SU-DHL-6 (cell line): ENCODE data around the gene TCF12.

Experiments used
- EZH2phosphoT487 ChIP-seq: fragments of 200-600 bp; sonication (generic), shearing (Covaris generic); conservative IDR thresholded peaks from 2 replicates; pipeline ENCODE4 v1.6.1; 2018; ENCODE audit warnings: mild to moderate bottlenecking, antibody characterized with exemption, low read length, moderate library complexity, mixed read lengths
- TF ChIP-seq, protein P1 (sequence below): fragments of 200-600 bp; sonication (generic); IDR thresholded peaks from one replicate; pipeline ENCODE4 v1.5.1; 2017; ENCODE audit warnings: antibody characterized with exemption, mild to moderate bottlenecking, low read length, moderate library complexity; ENCODE audit not compliant: insufficient read depth, poor library complexity, severe bottlenecking

DNA sequence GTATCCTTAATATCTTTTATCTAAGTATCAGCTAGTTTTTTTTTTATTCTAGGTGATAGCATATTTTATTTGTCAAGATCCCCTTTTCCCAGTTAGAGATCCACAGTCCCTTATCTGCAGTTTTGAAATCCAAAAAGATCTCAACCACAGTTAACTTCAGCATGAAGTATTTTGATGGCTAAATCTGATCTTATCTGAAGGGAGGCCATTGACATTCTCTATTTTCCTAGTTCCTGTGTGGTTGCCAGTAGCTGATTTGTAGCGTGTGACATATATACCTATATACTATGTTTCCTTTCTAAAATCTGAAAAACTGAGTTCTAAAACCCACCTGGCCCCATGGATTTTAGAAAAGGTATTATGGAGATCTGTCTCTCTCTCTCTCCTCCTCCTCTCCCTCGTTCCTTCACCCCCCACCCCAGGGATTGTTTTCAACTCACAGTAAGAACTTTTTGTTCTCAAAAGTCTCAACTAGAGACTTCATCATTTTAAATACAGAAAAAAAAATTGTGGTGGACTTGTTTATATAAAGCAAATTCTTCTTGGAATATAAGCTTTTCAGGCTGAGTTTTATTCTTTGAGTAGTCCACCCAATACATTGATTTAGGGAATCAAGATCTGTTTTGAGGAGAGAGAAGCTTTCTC, 12.3 kb downstream of the TCF12 start:
- no peak for TF ChIP-seq EZH2phosphoT487
- TF ChIP-seq, protein P1, sequence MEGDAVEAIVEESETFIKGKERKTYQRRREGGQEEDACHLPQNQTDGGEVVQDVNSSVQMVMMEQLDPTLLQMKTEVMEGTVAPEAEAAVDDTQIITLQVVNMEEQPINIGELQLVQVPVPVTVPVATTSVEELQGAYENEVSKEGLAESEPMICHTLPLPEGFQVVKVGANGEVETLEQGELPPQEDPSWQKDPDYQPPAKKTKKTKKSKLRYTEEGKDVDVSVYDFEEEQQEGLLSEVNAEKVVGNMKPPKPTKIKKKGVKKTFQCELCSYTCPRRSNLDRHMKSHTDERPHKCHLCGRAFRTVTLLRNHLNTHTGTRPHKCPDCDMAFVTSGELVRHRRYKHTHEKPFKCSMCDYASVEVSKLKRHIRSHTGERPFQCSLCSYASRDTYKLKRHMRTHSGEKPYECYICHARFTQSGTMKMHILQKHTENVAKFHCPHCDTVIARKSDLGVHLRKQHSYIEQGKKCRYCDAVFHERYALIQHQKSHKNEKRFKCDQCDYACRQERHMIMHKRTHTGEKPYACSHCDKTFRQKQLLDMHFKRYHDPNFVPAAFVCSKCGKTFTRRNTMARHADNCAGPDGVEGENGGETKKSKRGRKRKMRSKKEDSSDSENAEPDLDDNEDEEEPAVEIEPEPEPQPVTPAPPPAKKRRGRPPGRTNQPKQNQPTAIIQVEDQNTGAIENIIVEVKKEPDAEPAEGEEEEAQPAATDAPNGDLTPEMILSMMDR = no peak
